H1 (cell line): ENCODE results near the gene UBE4A. TPM values are rescaled to one million over a fixed set of nuclear protein-coding genes. Genes with fewer than 3 reads are reported as not detected.

Experiments
- ATF2 ChIP-seq: IDR thresholded peaks from 2 replicates; pipeline ENCODE4 v1.6.1; 2012; ENCODE audit warnings: low read length, inconsistent platforms
- polyA plus RNA-seq, 7 experiments: library from polyadenylated mRNA; depleted of rRNA in 3 of 7; stranded (reverse) in 5 of 7; unstranded in 2 of 7; fragments of >200 nt in 5 of 7; fragments of 200-250 nt in 2 of 7; gene quantifications; 1 replicate in 5 of 7; 2 replicates in 1 of 7; 4 replicates in 1 of 7; pipeline versions ENCODE4 v1.2.1 to v1.2.3, GENCODE V29; 2011 to 2013; ENCODE audit warnings: missing spikeins in 2 of 7, mixed read lengths in 2 of 7
- total RNA-seq: library from RNA; stranded (reverse); fragmentation: NEBNext Ultra II Directional; extraction: Animal tissue kit (Norgen Biotek cat#: 25700); gene quantifications from 2 replicates; pipeline ENCODE4 v1.2.1, GENCODE V29; 2021

Gene UBE4A
- total and polyA plus RNA-seq, 2 of the 8 experiments (the other 6 are each of a cell fraction or from before 2014, with no cell fraction given) = 11.3 to 34.5 TPM

DNA sequence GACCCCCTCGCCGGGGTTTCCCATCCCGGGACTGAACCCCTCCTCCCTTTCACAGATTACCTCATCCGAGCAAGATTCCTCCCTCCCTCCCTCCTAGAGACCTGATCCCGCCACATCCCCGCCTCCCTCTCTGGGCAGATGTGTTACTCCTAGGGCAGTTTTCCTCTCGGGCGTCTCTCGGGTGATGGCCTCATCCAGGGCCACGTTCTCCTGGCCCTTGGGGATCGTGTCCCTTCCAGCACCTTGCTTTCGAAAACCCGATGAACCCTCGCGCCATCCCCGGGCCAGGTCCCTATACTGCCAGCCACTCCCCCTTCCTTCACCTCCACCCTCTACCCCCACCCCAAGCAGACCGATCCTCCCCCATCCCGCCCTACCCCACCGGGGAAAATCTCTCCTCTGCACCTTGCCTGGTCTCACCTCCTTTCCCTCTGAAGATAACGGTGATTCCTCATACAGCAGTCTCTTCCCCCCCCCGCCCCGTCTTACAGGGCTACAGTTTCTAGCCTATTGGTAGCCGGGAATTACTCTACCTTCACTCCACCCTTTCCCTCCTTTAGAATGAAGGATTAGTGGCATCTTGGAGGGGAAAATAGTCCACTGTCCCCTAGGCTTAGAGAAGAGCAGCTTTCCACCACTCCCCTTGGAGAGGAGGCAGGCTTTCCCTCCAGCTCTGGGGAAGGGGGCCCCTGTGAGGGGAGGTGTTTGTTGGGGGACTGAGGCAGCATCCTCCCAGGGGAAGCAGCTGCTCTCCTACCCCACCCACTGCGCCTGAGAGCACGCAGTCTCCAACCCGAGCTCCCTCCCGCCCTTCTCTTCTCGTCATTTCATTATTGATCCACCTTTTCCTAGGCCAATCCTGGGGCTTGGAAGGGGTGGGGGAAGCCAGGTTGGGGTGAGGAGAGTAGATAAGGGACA lies 78.1 kb downstream of the UBE4A start (continued):
- TF ChIP-seq ATF2 = peak; percentile 50; the same call in 1 of the 2 replicates
